Measurements from ENCODE around the gene PLA2G1B. TPM values are rescaled to one million over a fixed set of nuclear protein-coding genes. Genes with fewer than 3 reads are reported as not detected.
A peak's percentile ranks its signal among the peaks of the same experiment; 100 is the strongest.

The PLA2G1B gene
- total RNA-seq, 1 donor from 2014 or later: 0.60 TPM

DNA sequence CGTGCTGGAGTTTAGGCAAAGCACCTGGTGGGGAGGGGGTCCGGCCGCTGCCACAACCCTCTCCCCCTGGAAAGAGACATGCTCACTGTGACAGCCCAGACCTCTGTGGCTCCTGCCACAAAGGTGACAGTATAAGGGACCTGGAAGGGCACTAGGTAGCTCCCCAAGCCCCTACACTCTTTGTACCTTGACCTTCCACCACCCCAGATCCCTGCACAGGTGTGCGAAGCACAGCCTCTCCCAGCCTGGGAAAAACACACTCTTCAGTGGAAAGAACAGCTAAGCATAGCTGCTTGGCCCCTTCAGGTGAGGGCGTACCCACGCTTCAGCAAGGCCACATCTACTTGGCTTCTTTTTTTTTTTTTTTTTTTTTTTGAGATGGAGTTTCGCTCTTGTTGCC lies 4.9 kb upstream of the PLA2G1B start:
- H3K27ac Mint-ChIP-seq: no peak overlapping the region
- TF ChIP-seq, protein P1, sequence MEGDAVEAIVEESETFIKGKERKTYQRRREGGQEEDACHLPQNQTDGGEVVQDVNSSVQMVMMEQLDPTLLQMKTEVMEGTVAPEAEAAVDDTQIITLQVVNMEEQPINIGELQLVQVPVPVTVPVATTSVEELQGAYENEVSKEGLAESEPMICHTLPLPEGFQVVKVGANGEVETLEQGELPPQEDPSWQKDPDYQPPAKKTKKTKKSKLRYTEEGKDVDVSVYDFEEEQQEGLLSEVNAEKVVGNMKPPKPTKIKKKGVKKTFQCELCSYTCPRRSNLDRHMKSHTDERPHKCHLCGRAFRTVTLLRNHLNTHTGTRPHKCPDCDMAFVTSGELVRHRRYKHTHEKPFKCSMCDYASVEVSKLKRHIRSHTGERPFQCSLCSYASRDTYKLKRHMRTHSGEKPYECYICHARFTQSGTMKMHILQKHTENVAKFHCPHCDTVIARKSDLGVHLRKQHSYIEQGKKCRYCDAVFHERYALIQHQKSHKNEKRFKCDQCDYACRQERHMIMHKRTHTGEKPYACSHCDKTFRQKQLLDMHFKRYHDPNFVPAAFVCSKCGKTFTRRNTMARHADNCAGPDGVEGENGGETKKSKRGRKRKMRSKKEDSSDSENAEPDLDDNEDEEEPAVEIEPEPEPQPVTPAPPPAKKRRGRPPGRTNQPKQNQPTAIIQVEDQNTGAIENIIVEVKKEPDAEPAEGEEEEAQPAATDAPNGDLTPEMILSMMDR (IDR thresholded peaks at IDR 0.05; ENCODE audit: unreplicated experiment): no peak
- H3K4me1 Mint-ChIP-seq (ENCODE audit: low read depth): peaks cover 3% of the 10 kb centered on the region
- no peaks in the 10 kb centered on the region for H3K27me3 Mint-ChIP-seq
- no peak for DNase-seq (ENCODE audit: low spot score, unreplicated experiment)
- H3K36me3 Mint-ChIP-seq (ENCODE audit: insufficient read depth): peaks cover 3% of the 10 kb centered on the region
- no peak overlapping the region for H3K4me3 Mint-ChIP-seq (ENCODE audit: low read depth)
- peaks cover 13% of the 10 kb centered on the region for H3K9me3 Mint-ChIP-seq (ENCODE audit: low read depth)

DNA sequence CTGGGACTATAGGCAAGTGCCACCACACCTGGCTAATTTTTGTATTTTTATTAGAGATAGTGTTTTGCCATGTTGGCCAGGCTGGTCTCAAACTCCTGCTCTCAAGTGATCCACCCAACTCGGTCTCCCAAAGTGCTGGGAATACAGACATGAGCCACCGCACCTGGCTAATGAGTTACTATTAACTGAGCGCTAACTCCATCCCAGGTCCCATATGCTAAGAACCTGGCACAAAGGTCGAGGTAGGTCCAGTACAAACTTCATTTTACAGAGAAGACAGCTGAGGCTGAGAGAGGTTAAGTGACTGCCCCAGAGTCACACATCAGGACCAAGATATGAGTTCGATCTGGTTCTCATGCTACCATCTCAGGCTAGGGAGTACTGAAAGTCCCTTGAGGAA lies 4.5 kb upstream of the PLA2G1B start:
- H3K27me3 Mint-ChIP-seq: no peaks in the 10 kb centered on the region
- peaks cover 11% of the 10 kb centered on the region for H3K9me3 Mint-ChIP-seq (ENCODE audit: low read depth)
- TF ChIP-seq, protein P1 (IDR thresholded peaks at IDR 0.05; ENCODE audit: unreplicated experiment): no peak
- H3K36me3 Mint-ChIP-seq (ENCODE audit: insufficient read depth): peaks cover 1% of the 10 kb centered on the region
- H3K4me3 Mint-ChIP-seq (ENCODE audit: low read depth): no peak overlapping the region
- H3K4me1 Mint-ChIP-seq (ENCODE audit: low read depth): peaks cover 4% of the 10 kb centered on the region
- H3K27ac Mint-ChIP-seq: no peak overlapping the region
- no peak for DNase-seq (ENCODE audit: low spot score, unreplicated experiment)

DNA sequence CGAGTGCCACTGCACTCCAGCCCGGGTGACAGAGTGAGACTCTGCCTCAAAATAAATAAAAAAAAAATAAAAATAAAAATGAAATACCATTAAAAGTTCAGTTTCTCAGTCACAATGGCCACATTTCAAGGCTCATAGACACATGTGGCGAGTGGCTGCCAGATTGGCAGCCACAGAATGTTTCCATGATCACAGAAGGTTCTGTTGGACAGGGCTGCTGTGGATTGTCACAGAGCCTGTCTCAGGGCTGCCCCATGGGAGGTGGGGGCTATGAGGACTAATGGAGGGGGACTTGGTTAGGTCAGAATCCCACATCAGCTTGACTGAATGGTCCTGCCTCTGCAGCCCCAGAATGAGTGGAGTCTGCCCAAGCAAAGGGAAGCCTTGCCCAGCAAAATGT lies 3.8 kb upstream of the PLA2G1B start:
- Mint-ChIP-seq H3K4me1 (ENCODE audit: low read depth) (peaks cover 4% of the 10 kb centered on the region), H3K36me3 (ENCODE audit: insufficient read depth) (no peaks in the 10 kb centered on the region), H3K27ac (no peak overlapping the region), H3K27me3 (no peaks in the 10 kb centered on the region), H3K9me3 (ENCODE audit: low read depth) (peaks cover 6% of the 10 kb centered on the region), H3K4me3 (ENCODE audit: low read depth) (no peak overlapping the region)
- TF ChIP-seq, protein P1 (IDR thresholded peaks at IDR 0.05; ENCODE audit: unreplicated experiment): no peak
- DNase-seq (ENCODE audit: low spot score, unreplicated experiment): no peak

- DNase-seq (ENCODE audit: low spot score, unreplicated experiment): no peak
- TF ChIP-seq, protein P1 (IDR thresholded peaks at IDR 0.05; ENCODE audit: unreplicated experiment): no peak
- Mint-ChIP-seq H3K4me3 (ENCODE audit: low read depth) (no peak overlapping the region), H3K27me3 (no peaks in the 10 kb centered on the region), H3K4me1 (ENCODE audit: low read depth) (peaks cover 13% of the 10 kb centered on the region), H3K27ac (peak overlapping the region; percentile 15), H3K9me3 (ENCODE audit: low read depth) (no peaks in the 10 kb centered on the region), H3K36me3 (ENCODE audit: insufficient read depth) (no peaks in the 10 kb centered on the region)
Measured at GRCh38 chr12:120328228-120328627, 649 bp upstream of the PLA2G1B start.

GRCh38 chr12:120324841-120325417 lies 2.6 kb downstream of the PLA2G1B start:
- no peaks in the 10 kb centered on the region for H3K27me3 Mint-ChIP-seq
- TF ChIP-seq, protein P1 (IDR thresholded peaks at IDR 0.05; ENCODE audit: unreplicated experiment): no peak
- no peak overlapping the region for H3K4me3 Mint-ChIP-seq (ENCODE audit: low read depth)
- H3K36me3 Mint-ChIP-seq (ENCODE audit: insufficient read depth): no peaks in the 10 kb centered on the region
- no peak overlapping the region for H3K27ac Mint-ChIP-seq
- H3K9me3 Mint-ChIP-seq (ENCODE audit: low read depth): no peaks in the 10 kb centered on the region
- DNase-seq (ENCODE audit: low spot score, unreplicated experiment): no peak
- H3K4me1 Mint-ChIP-seq (ENCODE audit: low read depth): peaks cover 33% of the 10 kb centered on the region
